ENCODE measurements around the gene SOWAHB. TPM values are rescaled to one million over a fixed set of nuclear protein-coding genes. Genes with fewer than 3 reads are reported as not detected.
"Not testable (repeated sequence)": the region's sequence is repeated elsewhere in the genome, so short reads cannot be mapped to it uniquely, and the experiment has no call there.

SOWAHB gene
- polyA plus RNA-seq, 10 donors = 0.07 to 0.39 (median 0.09) TPM; not detected in 2

DNA sequence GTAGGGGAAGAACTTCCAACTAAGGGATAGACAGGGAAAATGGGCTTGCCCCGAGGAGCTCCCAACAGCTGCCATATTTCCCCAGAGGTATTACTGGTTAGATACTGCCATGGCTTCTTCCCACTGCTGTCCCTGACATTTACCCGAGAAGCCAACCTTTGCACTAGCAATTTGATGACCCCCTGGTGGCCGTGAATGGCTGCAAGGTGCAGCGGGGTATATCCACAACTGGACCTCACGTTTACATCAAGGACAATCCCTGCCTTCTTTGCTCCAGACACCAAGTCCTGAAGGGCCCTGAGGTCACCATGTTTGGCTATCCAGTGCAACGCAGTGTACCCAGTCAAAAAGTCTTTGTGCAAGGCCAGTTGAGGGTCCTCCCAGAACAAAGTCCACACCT, 2.3 kb downstream of the SOWAHB start:
- DNase-seq = no peak

DNA sequence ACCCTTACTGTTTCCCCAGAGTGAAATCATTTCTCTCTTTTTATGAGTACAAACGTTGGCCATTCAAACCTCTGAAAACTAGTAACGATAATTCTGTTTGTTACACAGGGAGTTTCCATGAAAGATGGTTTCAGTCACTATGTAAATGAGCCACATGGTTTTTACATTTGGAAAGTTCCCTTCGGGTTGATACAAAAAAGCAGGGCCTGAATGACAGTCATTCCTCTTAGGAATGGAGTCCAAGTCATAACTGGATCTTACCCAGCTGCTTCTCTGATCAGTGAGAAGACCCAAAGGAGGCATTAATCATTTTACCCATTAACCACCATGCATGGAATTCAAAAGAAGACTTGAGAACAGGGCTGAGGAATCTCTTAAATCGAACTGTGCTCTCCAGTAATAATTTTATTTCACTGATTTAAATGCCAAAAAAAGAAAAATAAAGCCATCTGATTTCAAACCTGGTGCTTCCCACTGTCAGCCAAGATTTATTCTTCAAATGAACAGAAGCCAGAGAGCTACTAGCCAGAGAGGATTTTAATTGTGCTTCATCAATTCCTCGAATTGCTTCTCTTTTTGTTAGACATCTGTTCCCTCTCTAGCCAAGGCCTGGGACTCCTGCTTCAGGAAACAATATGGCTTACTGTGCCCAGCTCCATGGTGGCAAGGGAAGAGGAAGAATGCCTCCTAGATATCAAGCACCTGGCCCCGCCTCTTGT, 3.2 kb downstream of the SOWAHB start:
- peak in 2 of 3 donors; percentile 33 to 62 for DNase-seq

DNA sequence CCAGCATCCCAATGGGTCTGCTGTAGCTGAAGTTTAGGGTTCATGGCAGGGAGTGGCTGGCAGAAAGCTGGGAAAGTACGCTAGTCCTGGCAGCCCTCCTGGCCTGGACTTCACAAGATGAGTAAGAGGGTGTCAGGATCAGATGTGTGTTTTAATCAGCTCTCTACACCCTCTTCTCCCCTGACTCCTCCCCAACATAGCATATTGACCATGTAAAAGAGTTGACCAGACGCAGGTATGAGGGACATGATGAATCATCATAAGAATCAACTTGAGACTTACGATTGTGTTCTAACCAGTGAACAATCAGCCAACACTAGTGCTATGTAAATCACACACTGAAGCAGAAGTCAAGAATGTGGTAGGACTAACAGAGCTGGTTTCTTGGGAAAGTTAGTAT, 5.3 kb downstream of the SOWAHB start:
- no peak for DNase-seq

DNA sequence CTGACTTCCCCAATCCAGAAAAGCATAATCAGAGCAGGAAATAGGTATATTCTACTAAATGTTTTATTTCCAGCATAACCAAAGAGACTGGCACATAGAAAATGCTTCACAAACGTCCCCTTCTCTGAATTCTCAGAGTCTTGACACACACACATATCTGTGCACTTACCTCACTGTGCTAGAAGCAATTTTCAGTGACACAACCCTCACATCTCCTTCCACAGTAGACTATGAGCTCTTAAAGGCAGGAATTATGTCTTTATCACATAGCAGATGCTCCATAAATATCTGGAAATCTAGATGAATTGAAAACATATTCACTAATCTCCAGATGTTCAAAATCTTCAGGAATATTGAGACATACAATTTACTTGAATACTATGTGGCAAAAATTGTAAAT, 5.9 kb downstream of the SOWAHB start:
- no peak for DNase-seq

DNA sequence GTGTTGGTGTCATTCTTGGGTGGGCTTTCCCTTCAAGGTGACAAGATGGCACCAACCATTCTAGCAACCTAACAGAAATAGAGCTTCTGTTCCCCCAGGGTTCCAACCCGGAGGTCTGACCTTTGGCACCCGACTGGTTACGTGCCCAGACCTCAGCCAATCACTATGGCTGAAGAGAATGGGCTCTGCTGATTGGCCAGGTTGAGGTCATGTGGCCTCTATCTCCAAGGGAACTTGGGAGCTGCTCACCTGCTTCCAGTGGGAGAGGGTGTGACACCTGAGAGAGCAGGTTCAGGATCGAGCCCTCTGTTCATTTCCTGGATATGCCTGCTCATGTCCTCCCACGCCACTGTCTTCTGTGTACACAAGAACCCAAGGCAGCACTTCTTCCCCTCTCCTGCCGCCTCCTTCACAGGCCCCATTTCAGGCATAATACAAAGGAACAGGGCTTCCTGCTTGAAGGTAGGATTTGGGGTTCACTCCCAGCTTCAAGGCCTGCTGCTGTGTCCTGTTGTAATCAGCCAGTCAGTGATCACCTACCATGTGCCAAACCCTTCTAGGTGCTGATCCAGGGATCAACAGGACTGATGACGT, 11.0 kb downstream of the SOWAHB start:
- no peak for DNase-seq

DNA sequence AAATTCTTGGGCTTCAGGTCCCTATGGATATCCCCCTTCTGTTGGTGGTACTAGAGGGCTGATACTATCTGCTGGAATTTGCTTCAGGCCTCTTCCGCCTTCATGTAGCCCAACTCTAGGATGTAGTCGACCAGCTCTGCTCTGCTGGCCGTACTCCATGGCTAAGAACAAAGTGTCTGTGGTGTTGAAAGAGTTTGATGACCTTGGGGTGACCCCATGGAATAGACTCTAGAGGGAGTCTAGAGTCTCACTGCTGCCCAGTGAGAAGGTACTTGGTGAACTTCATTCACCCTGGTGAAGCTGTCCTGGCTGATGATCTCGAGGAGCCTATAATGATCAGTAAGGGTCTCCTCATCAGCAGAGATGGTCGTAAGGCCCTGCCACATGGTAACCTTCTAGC, 11.7 kb downstream of the SOWAHB start:
- DNase-seq = no peak

DNA sequence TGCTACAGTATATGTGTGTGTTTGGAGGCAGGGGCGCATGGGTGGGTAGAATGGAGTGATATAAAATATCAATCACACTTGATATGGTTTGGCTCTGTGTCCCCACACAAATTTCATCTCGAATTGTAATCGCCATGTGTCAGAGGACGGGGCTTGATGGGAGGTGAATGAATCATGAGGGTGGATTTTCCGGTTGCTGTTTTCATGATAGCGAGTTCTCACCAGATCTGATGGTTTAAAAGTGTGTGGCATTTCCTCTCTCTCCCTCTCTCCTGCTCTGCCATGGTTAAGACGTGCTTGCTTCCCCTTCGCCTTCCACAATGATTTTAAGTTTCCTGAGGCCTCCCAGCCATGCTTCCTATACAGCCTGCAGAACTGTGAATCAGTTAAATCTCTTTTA, 14.8 kb downstream of the SOWAHB start:
- peak in 1 of 3 donors; percentile 25 for DNase-seq

DNA sequence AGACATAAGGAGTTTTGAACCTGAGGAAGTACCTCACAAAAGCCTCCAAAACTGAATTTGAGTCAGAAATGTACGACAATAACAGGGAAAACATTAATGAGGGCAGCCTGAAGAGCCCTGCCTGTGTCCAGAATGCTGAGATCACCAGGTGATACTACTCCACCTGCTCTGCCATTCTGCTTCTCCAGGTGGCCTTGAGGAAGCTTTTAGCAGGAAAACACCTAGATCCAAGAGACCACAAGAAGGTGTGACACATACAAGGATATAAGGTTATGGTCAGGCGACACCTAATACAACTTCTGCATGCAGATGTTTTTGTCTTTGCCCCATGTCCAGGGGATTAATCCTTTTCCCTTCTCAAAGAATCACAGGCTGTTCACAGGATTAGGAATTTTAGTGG, 15.3 kb downstream of the SOWAHB start:
- no peak for DNase-seq

DNA sequence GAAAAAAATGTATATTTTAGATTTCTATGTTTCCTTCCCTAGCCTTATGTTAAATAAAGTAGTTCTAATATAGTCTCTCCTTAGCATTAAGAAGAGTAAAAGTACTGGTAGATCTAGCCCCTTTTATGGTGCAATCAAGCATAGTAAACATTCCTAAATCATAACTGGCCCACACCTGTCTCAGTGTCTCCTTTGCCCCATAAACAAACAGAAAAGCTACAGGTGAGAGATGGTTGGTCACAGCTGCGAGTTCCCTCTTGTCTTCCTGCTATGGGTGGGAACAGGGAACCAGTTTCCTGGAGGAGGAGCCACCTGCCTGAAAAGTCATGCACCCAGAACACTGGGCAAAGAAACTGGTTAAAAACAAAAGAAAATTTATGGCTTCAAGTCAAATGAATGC, 16.6 kb downstream of the SOWAHB start:
- no peak for DNase-seq

DNA sequence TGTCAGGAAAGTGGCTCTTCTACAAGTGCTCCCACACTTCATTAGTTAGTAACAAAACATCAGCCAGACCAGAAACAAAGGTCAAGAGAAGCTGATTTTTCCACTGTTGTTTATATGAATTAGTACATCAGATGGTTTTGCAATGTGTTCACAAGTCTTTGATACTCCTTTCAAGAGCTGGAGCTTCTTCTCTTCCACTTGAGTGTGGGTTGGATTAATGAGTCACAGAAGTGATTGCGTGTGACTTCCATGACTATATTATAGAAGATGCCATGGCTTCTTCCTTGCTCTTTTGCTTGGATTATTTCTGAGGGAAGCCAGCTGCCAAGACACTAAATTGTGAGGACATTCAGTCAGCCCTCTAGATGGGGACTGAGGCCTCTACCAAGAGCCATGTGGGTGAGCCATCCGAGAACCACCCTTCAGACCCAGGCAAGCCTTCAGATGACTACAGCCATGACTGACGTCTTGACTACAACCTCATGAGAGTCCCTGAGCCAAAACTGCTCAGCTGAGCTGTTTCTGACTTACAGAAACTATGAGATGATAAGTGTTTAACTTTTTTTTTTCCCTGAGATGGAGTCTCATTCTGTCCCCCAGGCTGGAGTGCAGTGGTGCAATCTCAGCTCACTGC, 18.1 kb downstream of the SOWAHB start:
- DNase-seq = no peak

DNA sequence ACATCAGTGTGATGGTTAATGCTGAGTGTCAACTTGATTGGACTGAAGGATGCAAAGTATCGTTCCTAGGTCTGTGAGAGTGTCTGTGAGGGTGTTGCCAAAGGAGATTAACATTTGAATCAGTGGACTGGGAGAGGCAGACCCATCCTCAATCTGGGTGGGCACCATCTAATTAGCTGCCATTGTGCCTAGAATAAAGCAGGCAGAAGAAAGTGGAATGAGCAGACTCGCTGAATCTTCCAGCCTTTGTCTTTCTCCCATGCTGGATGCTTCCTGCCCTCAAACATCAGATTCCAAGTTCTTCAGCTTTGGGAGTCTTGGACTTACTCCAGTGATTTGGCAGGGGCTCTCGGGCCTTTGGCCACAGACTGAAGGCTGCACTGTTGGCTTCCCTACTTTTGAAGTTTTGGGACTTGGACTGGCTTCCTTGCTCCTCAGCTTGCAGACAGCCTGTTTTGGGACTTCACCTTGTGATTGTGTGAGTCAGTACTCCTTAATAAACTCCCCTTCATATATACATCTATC, 19.2 kb downstream of the SOWAHB start:
- DNase-seq = peak in 1 of 3 donors; percentile 18

DNA sequence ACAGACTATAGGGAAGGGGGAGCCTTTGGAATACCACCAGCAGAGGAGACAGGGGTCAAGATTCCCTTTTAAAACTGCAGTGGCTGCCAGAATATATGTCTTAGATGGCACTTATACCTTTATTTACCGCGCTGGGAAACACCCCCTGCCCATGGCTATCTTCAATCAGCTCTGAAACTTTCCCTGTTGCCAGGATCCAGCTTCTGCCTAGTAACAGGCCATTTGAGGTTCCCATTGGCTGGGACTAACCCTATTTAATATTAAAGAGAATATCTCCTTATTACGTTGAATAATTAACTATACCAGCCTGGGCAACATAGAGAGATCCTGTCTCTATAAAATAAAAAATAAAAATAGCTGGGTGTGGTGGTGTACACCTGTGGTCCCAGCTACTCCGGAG, 23.8 kb downstream of the SOWAHB start:
- no peak for DNase-seq

DNA sequence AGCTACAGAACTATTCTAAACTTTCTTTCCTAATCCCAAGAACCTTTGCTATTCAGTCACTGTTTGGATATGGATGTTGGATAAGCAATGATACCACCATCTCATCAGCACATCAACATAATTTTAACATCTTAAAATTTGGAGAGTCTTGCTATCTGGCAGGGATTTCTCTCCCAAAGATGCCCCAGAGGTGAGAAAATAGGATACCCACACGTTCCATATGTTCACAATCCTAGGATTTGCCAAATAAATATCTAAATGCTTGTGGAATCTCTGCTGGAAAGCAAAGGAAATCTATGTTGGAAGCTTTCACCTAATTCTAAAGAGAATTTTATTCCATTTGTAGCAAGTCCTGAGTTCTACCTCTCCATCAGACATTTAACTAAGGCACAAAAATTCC, 24.4 kb downstream of the SOWAHB start:
- DNase-seq = no peak

DNA sequence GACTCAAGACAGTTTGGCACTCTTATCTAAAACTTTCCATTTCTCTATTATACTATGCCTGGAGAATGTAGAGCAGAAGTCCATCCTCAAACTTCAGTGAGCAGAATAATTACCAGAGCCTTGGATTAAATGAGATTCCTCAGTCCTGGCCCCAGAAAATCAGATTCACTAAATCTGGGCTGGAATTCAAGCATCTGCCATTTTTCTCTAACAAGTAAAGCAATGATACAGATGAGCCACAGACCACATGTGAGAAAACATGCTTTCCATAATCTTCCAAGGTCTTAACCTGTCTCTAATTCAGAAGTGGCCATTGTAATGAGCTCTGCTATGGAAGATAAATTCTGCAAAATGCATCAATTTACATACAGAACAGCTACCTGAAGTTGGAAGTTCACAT, 25.4 kb downstream of the SOWAHB start:
- DNase-seq = no peak

DNA sequence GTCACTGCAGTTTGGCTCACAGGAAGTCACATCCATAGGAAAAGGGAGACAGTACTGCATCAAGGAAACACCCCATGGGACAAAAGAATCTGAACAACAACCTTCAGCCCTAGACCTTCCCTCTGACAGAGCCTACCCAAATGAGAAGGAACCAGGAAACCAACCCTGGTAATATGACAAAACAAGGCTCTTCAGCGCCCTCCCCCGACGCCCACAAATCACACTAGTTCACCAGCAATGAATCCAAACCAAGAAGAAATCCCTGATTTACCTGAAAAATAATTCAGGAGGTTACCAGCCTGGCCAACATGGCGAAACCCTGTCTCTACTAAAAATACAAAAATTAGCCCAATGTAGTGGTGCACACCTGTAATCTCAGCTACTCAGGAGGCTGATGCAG, 29.2 kb downstream of the SOWAHB start:
- not testable (repeated sequence) for DNase-seq

DNA sequence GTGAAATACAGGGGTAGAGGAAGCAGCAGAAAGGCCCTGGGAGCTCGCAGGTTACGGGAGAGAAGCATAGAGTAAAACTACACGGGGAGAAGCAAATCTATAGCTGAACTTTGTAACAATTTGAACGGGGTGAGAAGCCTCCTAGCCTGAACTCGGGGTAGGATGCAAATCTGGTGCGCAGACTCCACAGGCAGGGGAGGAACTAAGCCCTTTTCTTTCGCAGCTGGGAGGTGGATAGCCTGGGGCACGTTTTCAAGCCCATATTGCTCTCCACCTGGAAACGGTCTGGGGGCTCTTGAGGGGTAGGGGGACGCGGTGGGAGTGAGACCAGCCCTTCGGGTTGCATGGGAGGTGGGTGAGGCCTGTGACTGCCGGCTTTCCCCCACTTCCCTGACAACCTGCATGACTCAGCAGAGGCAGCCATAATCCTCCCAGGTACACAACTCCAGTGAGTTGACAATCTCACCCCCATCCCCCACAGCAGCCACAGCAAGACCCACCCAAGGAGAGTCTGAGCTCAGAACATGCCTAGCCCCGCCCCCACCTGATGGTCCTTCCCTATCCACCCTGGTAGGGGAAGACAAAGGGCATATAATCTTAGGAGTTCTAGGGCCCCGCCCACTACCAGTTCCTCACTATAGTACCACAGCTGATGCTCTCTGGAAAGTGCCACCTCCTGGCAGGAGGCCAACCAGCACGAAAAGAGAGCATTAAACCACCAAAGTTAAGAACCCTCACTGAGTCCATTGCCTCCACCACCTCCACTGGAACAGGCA, 29.9 kb downstream of the SOWAHB start:
- no peak for DNase-seq

DNA sequence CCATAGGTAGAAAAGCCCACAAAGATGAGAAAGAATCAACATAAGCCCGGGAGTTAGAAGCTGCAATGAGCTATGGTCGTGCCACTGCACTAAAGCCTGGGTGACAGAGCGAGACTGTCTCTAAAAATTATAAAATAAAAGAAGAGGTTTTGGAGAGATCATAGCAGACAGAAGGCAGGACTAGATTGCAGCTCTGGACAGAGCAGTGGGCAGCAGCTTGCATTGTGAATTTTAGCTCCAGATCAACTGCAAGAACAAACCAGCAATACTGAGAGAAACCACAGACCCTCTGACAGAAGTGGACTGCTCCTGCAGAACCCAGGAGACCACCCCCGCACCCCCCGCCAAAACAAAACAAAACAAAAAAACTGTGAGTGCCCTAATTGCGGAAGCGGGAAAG, 30.6 kb downstream of the SOWAHB start:
- DNase-seq = no peak

DNA sequence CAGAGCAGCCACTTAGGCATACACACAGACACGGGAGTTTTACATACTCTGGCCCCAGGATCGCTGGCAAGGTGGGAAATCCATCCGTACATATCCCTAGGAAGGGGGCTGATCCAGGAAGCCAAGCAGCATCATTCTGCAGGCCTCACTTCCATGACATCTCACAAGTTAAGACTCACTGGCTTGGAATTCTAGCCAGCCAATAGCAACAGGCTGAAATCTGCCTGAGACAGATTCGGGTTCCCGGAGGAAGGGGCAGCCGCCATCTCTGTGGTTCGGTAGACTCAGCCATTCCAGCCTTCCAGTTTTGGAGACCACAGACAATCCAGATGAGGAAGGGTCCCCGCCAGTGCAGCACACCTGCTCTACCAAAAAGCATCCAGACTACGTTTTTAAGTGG, 31.3 kb downstream of the SOWAHB start:
- no peak for DNase-seq

DNA sequence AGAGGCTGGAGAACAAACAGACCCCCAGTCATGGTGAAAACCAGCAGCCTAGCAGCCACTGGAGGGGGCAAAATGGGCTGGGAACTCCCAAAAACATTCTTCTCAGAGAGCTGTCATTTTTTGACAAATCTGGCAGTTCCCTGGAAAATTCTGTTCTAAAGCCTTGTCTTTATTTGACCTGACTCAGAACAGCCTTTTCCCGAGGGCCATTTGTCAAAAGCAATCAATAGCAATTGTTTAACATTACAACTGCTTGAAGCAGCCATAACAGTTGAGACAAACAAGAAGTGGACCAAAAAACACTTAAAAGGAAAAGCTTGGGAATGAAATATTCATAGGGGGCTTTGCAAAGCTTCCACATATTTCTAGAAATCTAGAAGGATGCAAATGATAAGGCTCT, 39.6 kb downstream of the SOWAHB start:
- no peak for DNase-seq

DNA sequence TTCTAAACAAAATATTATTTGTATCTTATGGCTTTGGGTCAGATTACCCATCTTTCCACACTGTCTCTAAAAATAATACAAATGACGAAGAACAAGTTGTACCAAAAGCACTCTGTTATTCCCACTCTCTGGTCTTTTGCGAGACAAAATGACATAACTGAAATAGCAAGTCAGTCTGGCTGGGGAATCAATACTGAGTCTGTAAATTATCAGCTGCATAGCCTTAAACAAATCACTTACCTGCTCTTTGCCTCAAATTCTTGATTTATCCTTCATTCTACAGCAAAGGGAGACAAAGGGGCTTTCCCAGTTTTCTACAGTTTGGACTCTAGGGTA, 40.9 kb downstream of the SOWAHB start:
- peak in 1 of 3 donors; percentile 16 for DNase-seq

DNA sequence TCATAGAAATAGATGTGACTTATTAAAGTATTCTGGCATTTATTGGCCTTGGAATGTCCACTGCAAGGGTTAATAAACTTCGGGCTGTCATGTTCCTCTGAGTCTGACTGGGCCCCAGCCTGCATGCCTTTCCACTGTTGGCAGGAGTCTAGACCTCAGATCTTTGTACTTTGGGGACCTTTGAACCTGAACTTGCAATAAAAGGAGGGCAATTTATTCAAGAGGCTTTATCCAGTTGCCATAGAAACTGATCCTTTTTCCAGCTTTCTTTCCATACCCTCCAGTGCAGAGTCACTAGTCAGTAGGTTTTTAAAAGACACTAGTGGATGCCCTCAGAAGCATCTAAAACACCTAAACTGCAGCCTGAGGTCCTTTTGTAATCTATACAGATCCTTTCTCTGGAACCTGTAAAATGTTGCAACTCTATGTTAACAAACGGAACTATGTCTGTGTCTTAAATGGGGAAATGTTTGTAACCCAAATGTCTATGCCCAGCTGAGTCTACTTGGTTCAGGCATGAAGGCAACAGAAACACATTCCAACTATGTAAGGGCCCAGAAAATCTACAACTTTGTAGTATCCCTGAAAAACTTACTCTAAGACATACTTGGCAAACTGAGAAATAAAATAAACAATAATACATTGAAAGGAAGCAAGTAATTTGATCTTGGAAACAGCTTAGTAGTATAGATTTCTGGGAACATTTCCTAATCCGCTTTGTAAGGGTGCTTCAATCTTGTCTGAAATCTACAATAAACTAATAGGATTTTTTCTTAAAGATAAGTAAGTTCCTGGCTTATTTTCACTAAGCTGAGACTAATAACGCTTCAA, 41.5 kb downstream of the SOWAHB start:
- peak; percentile 19 to 77 (median 47) for DNase-seq

DNA sequence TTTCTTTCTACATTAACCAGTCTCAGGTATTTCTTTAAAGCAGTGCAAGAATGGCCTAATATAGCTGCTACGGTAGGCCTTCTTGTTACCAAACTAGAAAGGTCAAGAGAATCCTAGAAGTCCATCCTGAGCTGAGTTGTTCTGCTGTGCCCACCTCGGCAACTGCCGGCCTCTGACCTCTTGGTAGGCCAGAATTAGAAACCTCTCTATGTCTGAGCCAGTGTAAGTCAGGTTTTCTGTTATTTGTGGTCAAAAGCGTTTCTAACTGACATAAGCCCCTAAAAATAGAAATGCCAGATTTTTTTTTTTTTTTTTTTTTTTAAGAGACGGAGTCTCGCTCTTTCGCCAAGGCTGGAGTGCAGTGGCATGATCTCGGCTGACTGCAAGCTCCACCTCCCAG, 43.1 kb downstream of the SOWAHB start:
- DNase-seq = no peak

Data from muscle of back (tissue), 11 donors.